Testis (tissue), 2 donors: Measurements from ENCODE around the gene ORC5.

Experiments
- CTCF ChIP-seq, 3 experiments: fragments of 450-650 bp in 2 of 3; fragments of 200-600 bp in 1 of 3; sonication (generic) in 1 of 3; IDR thresholded peaks; one replicate each; pipeline ENCODE4 v1.5.1; 2016 to 2019; ENCODE audit warnings: antibody characterized with exemption in 3 of 3, mild to moderate bottlenecking in 2 of 3, moderate library complexity in 1 of 3
- POLR2A ChIP-seq: fragments of 450-650 bp; IDR thresholded peaks from one replicate; pipeline ENCODE4 v1.6.1; 2017; ENCODE audit warnings: antibody characterized with exemption, mild to moderate bottlenecking, moderate library complexity

GRCh38 chr7:104096683-104097082, 111.1 kb downstream of the ORC5 start:
- no peak for TF ChIP-seq CTCF (IDR thresholded peaks at IDR 0.05)
- TF ChIP-seq POLR2A, result no peak
